Glutamatergic neuron (in vitro differentiated cells): ENCODE results near the gene CCDC178. TPM values are rescaled to one million over a fixed set of nuclear protein-coding genes. Genes with fewer than 3 reads are reported as not detected.
"Not testable (repeated sequence)": the region's sequence is repeated elsewhere in the genome, so short reads cannot be mapped to it uniquely, and the experiment has no call there.

Experiments used
- DNase-seq: peaks from one replicate; pipeline ENCODE4 v3.0.0; 2022
- H3K27ac Mint-ChIP-seq: one replicate; pipeline ENCODE4 v1.8.0; 2020; ENCODE audit warnings: mild to moderate bottlenecking, mixed read lengths, inconsistent platforms; ENCODE audit not compliant: unreplicated experiment
- H3K27me3 Mint-ChIP-seq: one replicate; pipeline ENCODE4 v1.8.0; 2020; ENCODE audit warnings: mild to moderate bottlenecking, moderate library complexity, mixed read lengths, inconsistent platforms; ENCODE audit not compliant: unreplicated experiment
- H3K36me3 Mint-ChIP-seq: one replicate; pipeline ENCODE4 v1.8.0; 2020; ENCODE audit warnings: mild to moderate bottlenecking, mixed read lengths, inconsistent platforms; ENCODE audit not compliant: unreplicated experiment
- H3K4me1 Mint-ChIP-seq: one replicate; pipeline ENCODE4 v1.8.0; 2020; ENCODE audit warnings: mild to moderate bottlenecking, low read depth, mixed read lengths, inconsistent platforms; ENCODE audit not compliant: unreplicated experiment
- H3K4me3 Mint-ChIP-seq: one replicate; pipeline ENCODE4 v1.8.0; 2020; ENCODE audit warnings: mild to moderate bottlenecking, mixed read lengths, inconsistent platforms; ENCODE audit not compliant: unreplicated experiment
- H3K9me3 Mint-ChIP-seq: one replicate; pipeline ENCODE4 v1.8.0; 2020; ENCODE audit warnings: mild to moderate bottlenecking, moderate library complexity, mixed read lengths, inconsistent platforms; ENCODE audit not compliant: unreplicated experiment
- total RNA-seq: library from RNA; stranded (reverse); fragmentation: NEBNext Ultra II Directional; extraction: Animal tissue kit (Norgen Biotek cat#: 25700); gene quantifications from one replicate; pipeline ENCODE4 v1.2.1, GENCODE V29; 2021; ENCODE audit not compliant: unreplicated experiment
- TF ChIP-seq, protein P1 (sequence below): fragments of 200-600 bp; sonication (generic); IDR thresholded peaks from one replicate; pipeline ENCODE4 v1.5.0; 2021; ENCODE audit not compliant: partially characterized antibody, unreplicated experiment

CCDC178 gene
- total RNA-seq, 1 donor from 2014 or later: not detected

DNA sequence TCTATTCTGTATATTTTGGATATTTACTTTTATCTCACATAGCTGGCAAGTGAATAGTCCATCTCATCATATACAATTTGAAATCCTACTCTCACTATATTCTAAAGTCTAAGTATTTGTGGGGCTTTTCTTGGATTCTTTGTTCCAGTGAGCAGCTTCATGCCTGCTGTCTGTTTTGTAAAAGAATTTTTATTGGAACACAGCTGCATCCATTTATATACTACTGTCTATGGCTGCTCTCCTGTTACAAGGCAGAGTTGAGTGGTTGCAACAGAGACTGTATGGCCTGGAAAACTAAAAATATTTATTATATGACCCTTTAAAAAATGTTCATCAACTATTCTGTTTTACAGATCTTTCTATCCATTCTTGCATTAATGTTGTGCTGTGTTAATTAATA is 474.4 kb downstream of the CCDC178 start:
- no peak for DNase-seq
- H3K4me1 Mint-ChIP-seq: no peaks in the 10 kb centered on the region
- H3K9me3 Mint-ChIP-seq: no peaks in the 10 kb centered on the region
- H3K4me3 Mint-ChIP-seq: no peak overlapping the region
- H3K27ac Mint-ChIP-seq: no peak overlapping the region
- TF ChIP-seq, protein P1, sequence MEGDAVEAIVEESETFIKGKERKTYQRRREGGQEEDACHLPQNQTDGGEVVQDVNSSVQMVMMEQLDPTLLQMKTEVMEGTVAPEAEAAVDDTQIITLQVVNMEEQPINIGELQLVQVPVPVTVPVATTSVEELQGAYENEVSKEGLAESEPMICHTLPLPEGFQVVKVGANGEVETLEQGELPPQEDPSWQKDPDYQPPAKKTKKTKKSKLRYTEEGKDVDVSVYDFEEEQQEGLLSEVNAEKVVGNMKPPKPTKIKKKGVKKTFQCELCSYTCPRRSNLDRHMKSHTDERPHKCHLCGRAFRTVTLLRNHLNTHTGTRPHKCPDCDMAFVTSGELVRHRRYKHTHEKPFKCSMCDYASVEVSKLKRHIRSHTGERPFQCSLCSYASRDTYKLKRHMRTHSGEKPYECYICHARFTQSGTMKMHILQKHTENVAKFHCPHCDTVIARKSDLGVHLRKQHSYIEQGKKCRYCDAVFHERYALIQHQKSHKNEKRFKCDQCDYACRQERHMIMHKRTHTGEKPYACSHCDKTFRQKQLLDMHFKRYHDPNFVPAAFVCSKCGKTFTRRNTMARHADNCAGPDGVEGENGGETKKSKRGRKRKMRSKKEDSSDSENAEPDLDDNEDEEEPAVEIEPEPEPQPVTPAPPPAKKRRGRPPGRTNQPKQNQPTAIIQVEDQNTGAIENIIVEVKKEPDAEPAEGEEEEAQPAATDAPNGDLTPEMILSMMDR: no peak
- no peaks in the 10 kb centered on the region for H3K27me3 Mint-ChIP-seq
- no peaks in the 10 kb centered on the region for H3K36me3 Mint-ChIP-seq

GRCh38 chr18:32961538-32961937 is 479.0 kb downstream of the CCDC178 start:
- Mint-ChIP-seq H3K36me3 (no peaks in the 10 kb centered on the region), H3K27ac (no peak overlapping the region), H3K27me3 (no peaks in the 10 kb centered on the region), H3K9me3 (no peaks in the 10 kb centered on the region), H3K4me3 (no peak overlapping the region), H3K4me1 (no peaks in the 10 kb centered on the region)
- DNase-seq: no peak
- TF ChIP-seq, protein P1: no peak

- TF ChIP-seq, protein P1: no peak
Observed at GRCh38 chr18:32958746-32959145, 481.8 kb downstream of the CCDC178 start.

GRCh38 chr18:32956591-32957315 is 483.8 kb downstream of the CCDC178 start:
- H3K4me3 Mint-ChIP-seq: no peak overlapping the region
- peaks cover 8% of the 10 kb centered on the region for H3K36me3 Mint-ChIP-seq
- DNase-seq: no peak
- peaks cover 2% of the 10 kb centered on the region for H3K9me3 Mint-ChIP-seq
- H3K27ac Mint-ChIP-seq: no peak overlapping the region
- TF ChIP-seq, protein P1: no peak
- no peaks in the 10 kb centered on the region for H3K4me1 Mint-ChIP-seq
- H3K27me3 Mint-ChIP-seq: no peaks in the 10 kb centered on the region

More at GRCh38 chr18:32958746-32959145, 481.8 kb downstream of the CCDC178 start:
- H3K4me3 Mint-ChIP-seq: no peak overlapping the region
- H3K27me3 Mint-ChIP-seq: no peaks in the 10 kb centered on the region
- H3K9me3 Mint-ChIP-seq: no peaks in the 10 kb centered on the region
- no peaks in the 10 kb centered on the region for H3K4me1 Mint-ChIP-seq
- no peak overlapping the region for H3K27ac Mint-ChIP-seq
- DNase-seq: no peak
- H3K36me3 Mint-ChIP-seq: no peaks in the 10 kb centered on the region

DNA sequence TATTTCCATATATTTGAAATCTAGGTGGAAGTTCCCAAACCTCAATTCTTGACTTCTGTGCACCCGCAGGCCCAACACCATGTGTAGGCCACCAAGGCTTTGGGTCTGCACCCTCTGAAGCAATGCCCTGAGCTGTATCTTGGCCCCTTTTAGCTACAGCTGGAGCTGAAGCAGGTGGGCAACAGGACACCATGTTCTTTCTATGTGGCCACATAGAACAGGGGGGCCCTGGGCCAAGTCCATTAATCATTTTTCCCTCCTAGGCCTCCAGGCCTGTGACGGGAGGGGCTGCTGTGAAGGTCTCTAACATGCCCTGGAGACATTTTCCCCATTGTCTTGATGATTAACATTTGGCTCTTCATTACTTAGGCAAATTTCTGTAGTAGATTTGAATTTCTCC is 488.2 kb downstream of the CCDC178 start:
- H3K4me1 Mint-ChIP-seq, H3K9me3 Mint-ChIP-seq, H3K4me3 Mint-ChIP-seq, H3K27ac Mint-ChIP-seq, H3K27me3 Mint-ChIP-seq, DNase-seq: not testable (repeated sequence)
- H3K36me3 Mint-ChIP-seq: peaks cover 10% of the 10 kb centered on the region
